GM21825 (cell line): ENCODE measurements around the gene MBD2.
"Not testable (repeated sequence)": the region's sequence is repeated elsewhere in the genome, so short reads cannot be mapped to it uniquely, and the experiment has no call there.

Source experiments
- ATAC-seq: cut with Tn5 transposase; IDR thresholded peaks from one replicate; pipeline ENCODE4 v1.9.1; 2021; ENCODE audit warnings: mild to moderate bottlenecking, moderate library complexity; ENCODE audit not compliant: unreplicated experiment

The MBD2 gene

DNA sequence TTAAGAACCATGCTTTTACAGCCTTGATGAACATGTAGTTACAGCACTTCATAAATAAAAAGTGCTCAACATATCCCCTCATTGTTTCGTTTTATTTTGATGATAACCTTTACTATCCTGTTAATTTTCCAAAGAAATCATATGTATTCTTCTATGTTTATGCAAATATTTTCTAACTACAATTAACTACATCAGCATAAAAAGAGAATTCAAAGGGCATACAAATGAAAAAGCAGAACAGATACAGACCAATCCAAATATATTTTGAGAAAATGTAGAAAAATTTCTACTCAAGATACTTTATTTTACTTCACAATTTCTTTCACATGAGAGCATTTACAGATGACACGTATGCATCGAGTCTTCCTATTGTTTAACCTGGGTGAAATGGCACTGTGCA is 69.1 kb downstream of the MBD2 start:
- no peak for ATAC-seq

DNA sequence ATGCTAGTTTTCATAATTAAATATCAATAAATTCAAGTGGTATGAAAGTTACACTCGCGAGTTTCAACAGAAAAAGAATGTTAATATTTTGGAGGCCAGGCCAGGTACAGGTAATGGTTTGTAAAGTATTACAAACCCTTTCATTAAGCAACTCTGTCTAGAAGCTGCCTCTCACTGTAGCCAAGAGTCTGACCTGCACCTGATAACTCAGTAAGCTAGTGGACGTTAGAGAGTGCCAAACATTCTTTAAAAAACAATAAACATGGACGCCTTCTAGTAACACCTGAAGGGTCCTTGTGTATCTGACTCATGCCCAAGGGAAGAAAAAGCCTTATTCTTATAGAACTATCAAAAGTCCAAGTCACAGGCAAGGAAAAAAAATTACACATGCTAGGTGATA is 70.2 kb downstream of the MBD2 start:
- ATAC-seq = no peak

DNA sequence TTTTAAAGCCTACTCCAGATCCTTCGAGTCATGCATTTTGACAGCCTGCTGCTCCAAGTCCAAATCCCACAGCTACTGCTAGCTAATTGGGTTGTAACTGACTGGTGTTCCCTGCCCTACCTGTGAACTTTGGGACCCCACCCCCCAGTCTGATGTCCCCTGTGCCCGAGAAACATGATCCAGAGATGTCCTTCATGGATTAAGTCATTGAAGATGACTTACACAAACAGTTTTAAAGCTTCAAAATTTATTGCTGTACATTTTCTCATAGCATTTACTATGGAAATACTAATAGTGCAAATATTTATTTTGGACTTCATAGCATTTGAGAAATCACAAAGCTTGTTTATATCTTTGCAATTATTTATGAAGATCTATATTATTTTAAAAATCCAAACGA is 73.1 kb downstream of the MBD2 start:
- no peak for ATAC-seq

DNA sequence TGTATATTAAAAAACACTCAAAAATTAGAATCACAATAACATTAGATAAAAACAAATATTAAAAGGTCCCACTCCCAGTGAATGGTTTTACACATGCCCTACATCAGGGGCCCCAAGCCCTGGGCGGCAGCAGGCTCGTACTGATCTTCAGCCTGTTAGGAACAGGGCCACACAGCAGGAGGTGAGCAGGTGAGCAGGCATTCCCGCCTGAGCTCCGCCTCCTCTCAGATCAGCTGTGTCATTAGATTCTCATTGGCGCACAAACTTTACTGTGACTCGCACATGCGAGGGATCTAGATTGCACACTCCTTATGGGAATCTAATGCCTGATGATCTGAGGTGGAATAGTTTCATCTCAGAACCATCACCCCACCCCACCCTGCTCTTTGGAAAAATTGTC is 74.2 kb downstream of the MBD2 start:
- ATAC-seq = no peak

DNA sequence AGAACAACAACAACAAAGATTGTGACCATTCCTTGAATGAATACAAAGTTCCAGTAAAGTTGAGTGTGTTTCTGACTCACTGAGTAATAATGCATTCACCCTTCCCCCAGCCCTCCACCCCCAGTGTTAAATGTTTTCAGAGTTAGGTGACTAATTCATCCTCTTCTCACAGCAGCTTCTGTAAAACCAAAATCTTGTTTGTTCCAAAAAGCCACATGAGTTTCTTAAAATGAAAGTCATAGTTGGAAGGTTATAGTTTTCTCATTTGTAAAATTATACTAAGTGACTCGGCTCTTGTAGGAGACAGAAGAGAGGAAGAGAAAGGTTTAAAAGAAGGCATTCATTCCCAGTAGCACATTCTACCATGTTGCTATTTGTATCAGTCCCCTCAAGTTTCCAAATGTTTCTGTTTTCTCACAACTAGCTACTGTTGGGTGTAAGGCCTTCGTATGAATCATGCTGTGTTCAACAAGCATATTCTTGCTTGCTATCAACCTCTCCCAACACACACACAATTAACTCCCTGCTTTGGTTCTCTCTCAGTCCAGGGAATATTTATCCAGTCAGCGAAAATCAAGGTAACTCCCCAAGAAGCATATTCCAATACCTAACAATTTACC is 75.3 kb downstream of the MBD2 start:
- peak; percentile 46 for ATAC-seq

DNA sequence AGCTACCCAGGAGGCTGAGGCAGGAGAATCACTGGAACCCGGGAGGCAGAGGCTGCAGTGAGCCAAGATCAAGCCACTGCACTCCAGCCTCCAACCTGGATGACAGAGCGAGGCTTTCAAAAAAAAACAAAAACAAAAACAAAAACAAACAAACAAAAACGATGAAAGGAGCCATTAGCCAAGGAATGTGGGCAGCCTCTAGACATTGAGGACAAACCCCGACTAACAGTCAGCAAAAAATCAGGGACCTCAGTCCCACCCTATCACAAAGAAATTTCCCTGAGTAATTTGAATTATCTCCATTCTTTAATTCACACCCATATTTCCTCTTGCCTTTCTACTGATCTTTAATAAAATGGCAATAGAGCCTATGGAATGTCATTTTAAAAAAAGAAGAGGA is 75.8 kb downstream of the MBD2 start:
- ATAC-seq = no peak

DNA sequence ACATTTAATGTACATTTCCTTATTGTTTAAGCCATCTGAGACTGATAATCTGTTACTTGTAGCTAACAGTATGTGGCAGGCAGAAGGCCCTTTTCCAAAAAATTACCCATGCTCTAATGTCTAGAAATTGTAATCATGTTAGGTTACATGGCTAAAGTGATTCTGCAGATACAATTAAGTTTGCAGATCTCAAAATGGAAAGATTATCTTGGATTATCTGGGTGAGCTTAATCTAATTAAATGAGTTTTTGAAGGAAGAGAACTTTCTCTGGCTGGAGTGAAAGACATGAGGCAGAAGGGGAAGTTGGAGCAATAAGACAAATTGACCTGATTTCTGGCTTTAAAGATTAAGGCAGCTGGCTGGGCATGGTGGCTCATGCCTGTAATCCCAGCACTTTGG is 76.3 kb downstream of the MBD2 start:
- no peak for ATAC-seq

DNA sequence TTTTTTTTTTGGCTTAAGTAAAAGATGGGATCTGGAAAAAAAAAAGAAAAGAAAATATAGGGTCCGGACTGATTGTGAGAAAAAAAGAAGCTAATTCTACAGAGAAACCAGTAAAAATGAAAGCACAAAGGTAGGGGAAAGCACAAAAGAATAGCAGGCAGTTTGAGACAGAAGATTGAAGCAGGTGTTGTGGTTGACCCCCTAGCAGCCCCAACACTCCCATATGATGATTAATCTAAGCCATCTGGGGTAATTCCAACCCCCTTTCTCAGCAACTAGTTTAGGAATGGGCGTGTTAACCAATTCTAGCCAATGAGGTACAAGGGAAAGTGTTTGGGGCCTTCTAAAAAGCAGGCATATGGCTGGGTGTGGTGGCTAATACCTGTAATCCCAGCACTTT is 77.0 kb downstream of the MBD2 start:
- ATAC-seq = peak; percentile 75

DNA sequence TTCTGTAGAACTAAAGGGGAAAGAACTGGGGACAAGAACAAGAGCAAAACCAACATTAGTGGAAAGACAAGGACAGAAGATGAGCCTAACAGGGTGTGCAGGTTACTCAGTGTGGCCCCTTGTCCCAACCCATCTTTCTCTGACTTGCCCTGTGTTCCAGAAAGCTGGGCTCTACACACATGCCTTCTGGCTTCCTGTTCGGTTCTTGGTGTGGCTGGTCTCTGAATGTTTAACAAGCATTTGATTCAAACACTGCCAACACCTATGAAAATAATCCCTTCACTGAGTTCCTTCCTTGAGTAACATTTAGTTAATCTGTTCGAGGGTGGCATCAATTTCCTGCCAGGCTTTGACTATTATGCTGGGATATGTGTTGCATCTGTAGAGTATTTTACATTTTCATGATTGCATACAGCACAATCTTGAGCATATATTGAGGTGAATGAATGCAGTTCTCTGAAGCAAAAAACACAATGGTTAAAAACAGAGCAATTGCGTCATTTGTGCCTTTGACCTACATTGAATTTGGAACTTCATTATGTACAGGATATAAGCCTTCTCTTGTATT is 83.3 kb downstream of the MBD2 start:
- ATAC-seq = no peak

DNA sequence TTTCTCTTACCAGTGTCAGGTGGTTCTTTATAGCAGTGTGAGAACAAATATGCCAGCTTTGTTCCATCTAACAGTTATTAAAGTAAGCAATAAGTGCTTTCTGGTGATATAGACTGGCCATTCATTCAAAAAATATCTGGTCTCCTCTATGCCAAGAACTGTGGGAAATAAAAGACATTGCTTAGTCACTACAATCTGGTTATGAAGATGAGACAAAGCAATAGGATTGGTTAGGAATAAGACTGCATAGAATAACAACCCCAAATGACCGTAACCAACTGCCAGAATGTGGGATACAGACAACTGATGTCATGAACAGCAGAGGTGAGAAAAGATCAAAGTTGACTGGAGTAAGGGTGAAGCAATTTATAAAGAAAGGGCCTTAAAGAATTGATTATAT is 83.8 kb downstream of the MBD2 start:
- no peak for ATAC-seq

DNA sequence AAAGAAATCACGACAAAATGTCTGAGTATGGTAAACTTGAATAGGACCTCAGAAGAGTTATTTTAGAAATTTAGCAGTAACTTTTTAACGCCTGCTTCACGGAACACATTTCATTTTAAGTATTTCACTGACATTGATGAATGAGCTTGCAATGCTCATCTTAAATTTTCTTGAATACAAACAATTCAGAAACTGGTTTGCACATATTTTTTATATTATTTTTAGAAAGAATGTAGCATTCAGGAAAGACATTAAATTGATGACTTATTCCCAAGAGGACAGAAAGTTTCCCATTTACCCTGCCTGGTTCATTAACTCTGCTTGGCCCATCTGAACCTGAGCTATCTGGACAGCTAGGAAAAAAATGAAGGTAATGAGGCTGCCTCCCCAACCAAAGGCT is 89.3 kb downstream of the MBD2 start:
- ATAC-seq = no peak

DNA sequence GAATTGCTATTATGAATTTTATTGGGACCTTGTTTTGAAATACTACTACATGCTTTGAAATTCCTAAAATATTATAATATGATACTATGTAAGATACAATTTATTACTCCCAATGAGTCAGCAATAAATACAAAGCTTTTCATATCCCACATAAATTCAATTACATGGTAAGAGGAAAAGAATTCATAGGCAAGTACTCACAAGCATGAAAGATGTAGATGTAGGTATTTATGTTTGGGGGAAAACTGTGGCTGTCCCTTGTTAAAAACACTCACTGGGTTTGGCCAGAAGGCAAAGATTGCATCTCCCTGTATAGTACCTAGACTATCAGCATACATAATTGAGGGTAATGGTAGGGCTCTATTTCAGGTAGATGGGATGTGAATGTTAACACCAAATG is 90.4 kb downstream of the MBD2 start:
- no peak for ATAC-seq

DNA sequence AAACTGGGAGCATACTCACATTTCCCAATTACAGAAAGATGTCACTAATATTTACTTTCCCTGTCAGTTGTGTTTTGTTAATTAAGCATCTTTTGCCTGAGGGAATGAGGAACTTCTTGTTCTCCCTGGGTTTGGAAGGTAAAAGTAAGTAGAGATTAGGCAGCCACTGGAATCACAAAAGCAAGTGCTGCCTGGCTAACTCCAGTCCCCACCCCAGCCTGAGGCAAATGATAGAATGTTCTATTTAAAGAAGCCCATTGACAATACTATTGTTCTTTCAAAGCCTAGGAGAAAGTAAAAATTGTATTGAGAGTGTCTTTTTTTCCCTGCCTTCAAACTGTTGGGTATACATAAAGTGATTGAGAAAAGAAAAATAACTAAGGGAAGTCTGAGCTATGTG is 93.8 kb downstream of the MBD2 start:
- no peak for ATAC-seq

DNA sequence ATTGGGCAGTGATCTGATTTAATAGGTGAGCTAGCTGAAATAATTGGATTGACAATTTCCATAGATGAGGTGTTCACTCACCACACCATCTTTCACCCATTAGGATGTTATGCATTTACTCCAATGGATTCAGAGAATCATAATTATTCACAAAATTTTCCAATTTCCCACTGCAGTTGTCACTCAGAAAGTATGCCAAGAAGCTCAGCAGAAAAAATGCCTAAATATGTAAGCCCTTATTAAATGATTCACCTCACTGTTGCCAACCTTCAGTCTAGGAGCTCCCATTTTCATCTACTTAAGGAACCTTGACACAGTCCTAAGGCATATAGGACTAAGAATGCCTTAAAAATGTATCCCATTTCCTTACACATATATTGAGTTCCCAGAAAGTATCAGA is 94.3 kb downstream of the MBD2 start:
- no peak for ATAC-seq

DNA sequence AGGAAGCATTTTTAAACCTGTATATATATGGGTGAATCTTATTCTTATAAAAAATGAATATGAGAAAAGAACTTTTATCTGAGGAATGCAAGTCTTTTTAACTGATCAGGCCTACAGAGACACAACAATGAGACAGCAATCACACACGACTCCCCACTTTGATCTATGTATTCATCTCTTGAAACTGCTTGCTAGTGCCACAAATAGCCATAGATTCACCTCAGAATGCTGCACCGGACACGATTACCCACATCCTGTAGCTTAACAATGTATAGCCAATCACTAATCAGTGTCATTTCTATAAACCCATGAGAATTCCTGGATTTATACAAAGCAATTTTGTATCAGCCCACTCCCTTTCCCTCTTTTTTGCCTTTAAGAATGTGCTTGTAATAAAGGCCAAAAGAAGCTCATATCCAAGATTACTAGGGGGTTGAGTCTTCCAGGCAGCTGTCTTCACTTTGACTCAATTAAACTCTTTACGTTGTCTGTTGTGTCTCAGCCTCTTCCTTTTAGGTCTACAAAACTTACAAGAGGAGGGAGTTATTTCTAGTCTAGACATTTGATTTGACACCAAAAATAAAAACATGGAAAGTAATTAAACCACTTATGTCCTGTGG is 94.9 kb downstream of the MBD2 start:
- peak; percentile 90 for ATAC-seq

DNA sequence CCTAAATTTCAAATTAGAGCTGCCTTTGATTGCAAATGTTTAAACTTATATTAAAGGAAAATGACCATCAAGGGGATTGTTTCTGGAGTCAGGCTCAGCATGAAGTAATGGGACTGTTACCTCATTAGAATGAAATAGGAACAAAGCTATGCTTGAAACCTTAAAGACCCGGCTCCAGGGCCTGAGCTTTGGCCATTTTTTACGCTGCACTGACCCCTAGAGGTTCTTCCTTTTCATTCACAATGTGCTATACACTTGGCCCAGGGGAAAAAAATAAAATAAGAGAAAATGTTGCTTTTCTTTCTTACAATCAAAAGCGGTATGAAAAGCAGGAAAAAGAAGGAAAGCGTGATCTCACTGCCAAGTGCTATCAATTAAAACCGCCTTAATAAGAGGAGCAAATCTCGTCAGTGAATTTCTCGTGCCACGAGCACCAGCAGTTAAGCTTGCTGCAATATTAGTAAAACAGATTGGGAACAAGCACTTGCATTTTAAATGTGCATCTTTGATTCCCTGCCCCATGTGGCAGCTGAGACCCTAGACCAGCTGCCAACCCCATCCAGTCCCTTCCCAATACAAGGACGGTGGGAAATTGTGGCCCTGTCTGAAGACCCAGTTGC is 96.6 kb downstream of the MBD2 start:
- ATAC-seq = peak; percentile 65

DNA sequence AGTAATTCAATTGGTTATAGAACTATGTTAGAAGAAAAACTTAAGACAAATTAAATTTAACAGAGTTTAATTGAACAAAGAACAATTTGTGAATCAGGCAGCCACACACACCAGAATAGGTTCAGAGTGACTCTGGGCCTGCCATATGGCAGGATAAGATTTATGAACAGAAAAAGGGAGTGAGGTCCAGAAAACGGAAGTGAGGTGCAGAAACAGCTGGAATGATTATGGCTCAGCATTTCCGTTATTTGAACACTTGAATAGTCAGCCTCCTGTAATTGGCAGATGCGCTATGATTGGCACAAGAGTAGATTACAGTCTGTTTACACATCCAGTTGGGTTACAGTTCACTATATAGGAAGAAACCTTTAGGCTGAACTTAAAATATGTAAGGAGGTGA is 99.0 kb downstream of the MBD2 start:
- no peak for ATAC-seq

DNA sequence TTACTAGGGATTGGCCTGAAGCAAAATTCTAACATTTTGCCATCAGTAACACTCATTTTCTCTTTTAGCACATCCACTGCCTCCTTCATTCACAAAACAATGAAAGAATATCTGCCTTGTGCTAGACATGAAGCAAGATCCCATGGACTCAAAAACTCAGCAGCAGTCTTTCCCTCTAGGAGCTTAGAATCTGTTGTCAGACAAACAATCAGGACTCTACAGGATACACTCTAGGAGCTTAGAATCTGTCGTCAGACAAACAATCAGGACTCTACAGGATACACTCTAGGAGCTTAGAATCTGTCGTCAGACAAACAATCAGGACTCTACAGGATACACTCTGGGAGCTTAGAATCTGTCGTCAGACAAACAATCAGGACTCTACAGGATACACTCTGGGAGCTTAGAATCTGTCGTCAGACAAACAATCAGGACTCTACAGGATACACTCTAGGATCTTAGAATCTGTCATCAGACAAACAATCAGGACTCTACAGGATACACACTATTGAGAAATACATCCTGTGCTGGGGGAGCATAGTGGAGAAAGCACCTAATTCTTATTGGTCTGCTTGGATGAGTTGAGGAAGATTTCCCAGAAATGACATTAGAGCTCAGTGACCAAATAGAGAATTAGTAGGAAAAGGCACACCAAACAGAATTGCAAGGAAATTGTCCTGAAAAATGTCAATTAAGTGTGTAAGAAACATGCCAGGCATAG is 100.6 kb downstream of the MBD2 start:
- ATAC-seq = not testable (repeated sequence)

DNA sequence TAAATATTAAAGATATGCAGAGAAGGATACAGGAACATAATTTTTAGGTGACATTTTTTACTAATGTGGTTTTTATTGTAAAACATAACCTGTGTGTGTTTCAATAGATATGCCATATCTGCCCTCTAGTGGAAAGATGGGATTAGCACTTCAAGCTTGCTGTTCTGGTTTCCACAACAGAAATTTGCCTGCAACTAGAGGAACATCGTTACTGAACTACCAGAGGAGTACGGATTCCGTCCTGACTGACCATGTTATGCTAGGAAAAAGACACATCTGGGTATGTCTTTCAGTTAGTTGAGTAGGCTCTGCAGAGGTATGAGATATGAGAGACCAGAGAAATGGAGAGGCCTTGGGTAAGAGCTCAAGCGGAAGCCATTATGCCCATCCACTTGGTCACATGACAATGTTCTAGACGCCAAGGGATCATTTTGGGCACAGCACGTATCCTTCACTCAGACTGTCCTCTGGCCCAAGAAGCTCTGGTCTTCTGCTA is 104.9 kb downstream of the MBD2 start:
- ATAC-seq = peak; percentile 94

DNA sequence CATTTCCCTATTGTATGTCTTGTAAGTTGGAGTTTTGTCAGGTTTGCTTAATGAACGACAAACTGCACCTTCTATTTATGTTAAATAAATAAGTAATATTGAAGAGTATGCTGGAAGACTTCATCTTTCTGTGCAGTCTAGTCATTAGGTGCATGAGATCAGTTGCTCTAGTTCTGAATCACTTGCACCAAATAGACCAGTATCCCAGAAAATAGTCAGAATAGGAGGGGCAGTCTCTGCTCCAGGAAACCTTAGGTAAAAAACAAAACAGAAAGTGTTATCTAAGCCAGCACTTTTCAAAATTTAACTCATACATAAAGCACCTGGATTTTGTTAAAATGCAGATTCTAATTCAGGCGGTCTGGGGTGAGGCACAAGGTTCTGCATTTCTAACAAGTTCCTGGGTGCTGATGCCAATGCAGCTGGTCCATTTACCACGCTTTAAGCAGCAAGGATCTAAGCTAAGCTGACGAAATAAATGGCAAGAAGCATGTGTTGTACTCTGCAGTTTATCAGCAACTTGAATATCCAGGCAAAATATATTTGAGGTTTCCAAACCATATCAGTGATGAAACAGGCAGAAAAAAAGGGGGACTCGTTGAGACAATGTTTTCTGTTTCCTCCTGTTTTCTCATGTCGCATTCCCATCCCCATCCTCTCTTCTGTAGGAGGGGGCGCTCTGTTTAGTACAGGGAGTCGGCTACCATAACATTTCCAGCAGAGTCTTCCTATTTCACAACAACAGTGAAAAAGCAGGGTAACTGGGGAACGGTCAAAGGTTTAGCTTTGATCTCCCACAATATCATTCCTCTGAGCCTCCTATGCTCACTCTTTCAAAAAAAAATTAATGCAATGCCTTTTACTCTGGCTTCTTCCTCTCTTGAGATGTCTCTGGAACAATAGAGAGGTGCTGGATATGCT is 106.4 kb downstream of the MBD2 start:
- no peak for ATAC-seq
